BJ (cell line): ENCODE data around the gene HELZ2. TPM values are rescaled to one million over a fixed set of nuclear protein-coding genes. Genes with fewer than 3 reads are reported as not detected.

ENCODE experiments used
- CTCF ChIA-PET: fragments of 350-600 bp; formaldehyde crosslinking; extraction: SDS; loops from one replicate; lab custom pipeline; 2021; ENCODE audit warnings: antibody characterized with exemption, inconsistent platforms; lab: Yijun Ruan, JAX
- POLR2A ChIA-PET: fragments of 300-600 bp; sonication (Branson Sonifier 250); formaldehyde crosslinking; extraction: SDS; loops from one replicate; lab custom pipeline; 2021; ENCODE audit warnings: antibody characterized with exemption; lab: Charles Lee
- DNase-seq: peaks from one replicate; pipeline ENCODE4 v3.0.0-alpha.2; 2011; ENCODE audit warnings: low read depth
- H3K27me3 ChIP-seq: 2 replicates; pipeline ENCODE4 v1.6.0; 2011; ENCODE audit warnings: low read length; ENCODE audit not compliant: control insufficient read depth, insufficient read depth
- H3K36me3 ChIP-seq: 2 replicates; pipeline ENCODE4 v1.5.1; 2011; ENCODE audit warnings: low read length; ENCODE audit not compliant: control insufficient read depth, insufficient read depth
- H3K4me3 ChIP-seq: 2 replicates; pipeline ENCODE4 v1.5.1; 2011; ENCODE audit warnings: low read depth, mild to moderate bottlenecking, control low read depth, low read length
- CTCF ChIP-seq: IDR thresholded peaks from 2 replicates; pipeline ENCODE4 v1.5.1; 2011; ENCODE audit warnings: low read depth, mild to moderate bottlenecking, control low read depth, inconsistent platforms, low read length, moderate library complexity; ENCODE audit not compliant: insufficient read depth
- polyA plus RNA-seq: library from polyadenylated mRNA; depleted of rRNA; stranded (reverse); fragments of >200 nt; gene quantifications from 2 replicates; pipeline ENCODE4 v1.2.3, GENCODE V29; 2011

The HELZ2 gene
- polyA plus RNA-seq, 1 experiment, result 7.9 TPM

DNA sequence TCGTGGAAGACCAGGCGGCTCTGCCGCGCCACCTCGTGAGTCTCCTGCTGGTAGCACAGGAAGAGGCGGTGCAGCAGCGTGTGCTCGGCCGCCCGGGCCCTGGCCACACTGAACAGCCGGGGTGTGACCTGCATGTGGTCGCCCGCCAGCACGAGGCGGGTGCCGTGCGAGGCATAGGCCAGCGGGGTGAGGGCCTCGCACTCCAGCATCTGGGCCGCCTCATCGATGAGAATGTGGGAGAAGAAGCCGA lies 7.0 kb downstream of the HELZ2 start:
- Histone ChIP-seq H3K27me3 (no peaks in the 10 kb centered on the region), H3K36me3 (peaks cover 19% of the 10 kb centered on the region), H3K4me3 (no peak overlapping the region)
- POLR2A ChIA-PET, result no interaction called here
- DNase-seq, result no peak
- CTCF ChIA-PET, result interaction anchor here (1.0 kb wide), 1 partner anchor 29 kb away, joined by 3 read pairs; no protein-coding TSS in a partner anchor
- TF ChIP-seq CTCF, result no peak

DNA sequence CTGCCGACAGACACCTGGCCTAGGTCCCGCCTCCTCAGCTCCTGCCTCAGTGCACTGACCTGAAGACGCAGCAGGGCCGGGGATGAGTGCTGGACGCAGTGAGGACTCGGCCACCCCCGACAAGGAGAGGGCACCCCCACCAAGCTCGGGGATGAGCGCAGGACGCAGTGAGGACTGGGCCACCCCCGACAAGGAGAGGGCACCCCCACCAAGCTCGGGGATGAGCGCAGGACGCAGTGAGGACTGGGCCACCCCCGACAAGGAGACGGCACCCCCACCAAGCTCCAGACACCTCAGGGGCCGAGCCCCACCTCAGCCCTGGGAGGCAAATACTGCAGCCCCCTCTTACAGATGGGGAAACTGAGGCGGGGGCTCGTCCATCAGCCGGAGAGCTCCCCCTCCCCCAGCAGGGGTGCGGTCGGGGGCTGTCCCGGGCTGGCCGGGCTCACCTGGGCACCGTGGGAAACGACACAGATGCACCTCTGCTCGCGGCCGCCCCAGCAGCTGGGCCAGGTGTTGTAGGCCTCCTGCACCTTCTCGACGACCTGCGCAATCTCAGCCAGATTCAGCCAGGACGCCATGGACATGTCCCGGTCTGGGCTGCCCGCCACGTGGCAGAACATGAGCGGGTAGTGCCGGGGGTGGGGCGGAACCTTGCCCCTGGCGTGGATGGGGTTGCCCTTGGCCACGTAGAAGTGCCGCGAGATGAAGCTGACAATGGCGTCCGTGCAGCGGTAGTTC lies 7.5 kb downstream of the HELZ2 start:
- Histone ChIP-seq H3K36me3 (peaks cover 19% of the 10 kb centered on the region), H3K4me3 (no peak overlapping the region), H3K27me3 (no peaks in the 10 kb centered on the region)
- TF ChIP-seq CTCF, result no peak
- ChIA-PET CTCF (interaction anchor here (1.0 kb wide), 1 partner anchor 28 kb away, joined by 3 read pairs; no protein-coding TSS in a partner anchor), POLR2A (no interaction called here)
- DNase-seq, result no peak

DNA sequence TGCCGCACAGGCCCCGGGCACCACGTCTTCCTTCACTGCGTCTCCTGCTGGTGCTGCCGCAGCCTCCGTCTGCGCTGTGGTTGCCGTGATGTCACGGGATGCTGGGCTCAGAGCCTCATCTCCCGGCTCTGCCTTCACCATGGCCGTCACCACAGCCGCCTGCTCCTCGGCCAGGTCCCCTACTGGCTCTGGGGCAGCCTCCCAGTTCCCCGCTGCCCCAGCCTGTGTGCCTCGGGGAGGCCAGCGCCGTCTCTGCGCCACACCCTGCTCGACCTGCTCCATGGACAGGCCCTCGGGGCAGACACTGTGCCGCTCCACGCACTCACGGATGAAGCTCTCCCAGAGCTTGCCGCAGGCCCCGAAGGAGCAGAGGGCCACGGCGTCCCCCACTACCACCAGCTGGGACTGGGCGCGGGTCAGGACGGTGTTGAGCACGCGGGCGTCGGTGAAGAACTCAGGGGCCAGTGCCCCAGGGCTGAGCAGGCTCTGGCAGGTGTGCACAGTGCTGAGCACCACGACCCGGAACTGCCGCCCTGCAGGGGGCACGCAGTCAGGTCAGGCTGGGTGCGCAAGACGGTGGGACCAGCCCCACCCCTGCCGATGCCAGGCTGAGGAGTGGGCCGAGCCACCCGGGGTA lies 8.2 kb downstream of the HELZ2 start:
- Histone ChIP-seq H3K36me3 (peaks cover 24% of the 10 kb centered on the region), H3K4me3 (no peak overlapping the region), H3K27me3 (no peaks in the 10 kb centered on the region)
- TF ChIP-seq CTCF, result no peak
- no peak for DNase-seq
- CTCF ChIA-PET, result no interaction called here
- POLR2A ChIA-PET, result interaction anchor here (0.6 kb wide), 1 partner anchor 8 kb away, joined by 3 read pairs; the partner anchor contains the start of gene HELZ2

GRCh38 chr20:63565021-63565698 lies 8.9 kb downstream of the HELZ2 start:
- Histone ChIP-seq H3K4me3 (no peak overlapping the region), H3K27me3 (no peaks in the 10 kb centered on the region), H3K36me3 (peaks cover 28% of the 10 kb centered on the region)
- TF ChIP-seq CTCF, result no peak
- CTCF ChIA-PET, result no interaction called here
- POLR2A ChIA-PET, result interaction anchor here (0.6 kb wide), 1 partner anchor 9 kb away, joined by 3 read pairs; the partner anchor contains the start of gene HELZ2
- DNase-seq, result no peak
